Endodermal cell (in vitro differentiated cells): ENCODE data around the gene RSU1. TPM values are rescaled to one million over a fixed set of nuclear protein-coding genes. Genes with fewer than 3 reads are reported as not detected.

Experiments used
- DNase-seq: peaks from one replicate; pipeline ENCODE4 v3.0.0-alpha.2; 2017
- H3K27ac ChIP-seq: 2 replicates; pipeline ENCODE4 v1.5.1; 2013; ENCODE audit warnings: mild to moderate bottlenecking, low read depth, low read length, moderate library complexity
- H3K27me3 ChIP-seq: 2 replicates; pipeline ENCODE4 v1.6.1; 2013; ENCODE audit warnings: mild to moderate bottlenecking, low read length, moderate library complexity; ENCODE audit not compliant: insufficient read depth, control insufficient read depth, poor library complexity, severe bottlenecking
- H3K36me3 ChIP-seq: 2 replicates; pipeline ENCODE4 v1.7.0; 2013; ENCODE audit warnings: mild to moderate bottlenecking, low read length, moderate library complexity; ENCODE audit not compliant: control insufficient read depth, insufficient read depth
- H3K4me1 ChIP-seq: one replicate; pipeline ENCODE4 v1.7.0; 2013; ENCODE audit warnings: low read length; ENCODE audit not compliant: control insufficient read depth, insufficient read depth
- H3K4me3 ChIP-seq: 2 replicates; pipeline ENCODE4 v1.5.1; 2013; ENCODE audit warnings: mild to moderate bottlenecking, low read length, moderate library complexity
- H3K9ac ChIP-seq: 2 replicates; pipeline ENCODE4 v1.6.1; 2013; ENCODE audit warnings: mild to moderate bottlenecking, low read length, moderate library complexity; ENCODE audit not compliant: poor library complexity, severe bottlenecking; ENCODE audit errors: extremely low read depth
- H3K9me3 ChIP-seq: 2 replicates; pipeline ENCODE4 v1.6.1; 2013; ENCODE audit warnings: mild to moderate bottlenecking, low read length, moderate library complexity; ENCODE audit not compliant: control insufficient read depth
- H3K27ac Mint-ChIP-seq: 2 replicates; pipeline ENCODE4 v1.8.0; 2020; ENCODE audit warnings: mixed read lengths
- H3K27me3 Mint-ChIP-seq: 2 replicates; pipeline ENCODE4 v1.8.0; 2021; ENCODE audit warnings: mild to moderate bottlenecking, mixed read lengths; ENCODE audit not compliant: insufficient read depth
- H3K36me3 Mint-ChIP-seq: 2 replicates; pipeline ENCODE4 v1.8.0; 2020; ENCODE audit warnings: low read depth, mixed read lengths
- H3K4me1 Mint-ChIP-seq: 2 replicates; pipeline ENCODE4 v1.8.0; 2020; ENCODE audit warnings: mixed read lengths
- H3K4me3 Mint-ChIP-seq: 2 replicates; pipeline ENCODE4 v1.8.0; 2020; ENCODE audit warnings: mild to moderate bottlenecking, moderate library complexity, mixed read lengths
- H3K9me3 Mint-ChIP-seq: 2 replicates; pipeline ENCODE4 v1.8.0; 2020; ENCODE audit warnings: mild to moderate bottlenecking, mixed read lengths
- CTCF ChIP-seq: fragments of 200-600 bp; sonication (generic); conservative IDR thresholded peaks from 2 replicates; pipeline ENCODE4 v1.5.0; 2021; ENCODE audit warnings: antibody characterized with exemption, mild to moderate bottlenecking
- WGBS, 2 experiments: methylation state at CpG; one replicate each; pipeline versions ENCODE4 v1.1.5 to v1.1.7; 2013; ENCODE audit warnings: missing lambda C conversion rate in 2 of 2, mixed read lengths in 1 of 2; ENCODE audit not compliant: insufficient coverage in 1 of 2, insufficient read length in 1 of 2; 5-methylcytosine and 5-hydroxymethylcytosine counted together
- total RNA-seq, 2 donors: library from RNA; stranded (reverse); fragmentation: NEBNext Ultra II Directional in 1 of 2; extraction: Animal tissue kit (Norgen Biotek cat#: 25700) in 1 of 2; gene quantifications; 2 replicates in 1 of 2; 3 replicates in 1 of 2; pipeline ENCODE4 v1.2.1, GENCODE V29; 2021

Gene RSU1
- total RNA-seq, 2 donors from 2014 or later: 39.5 to 46.4 TPM

- Histone ChIP-seq H3K9me3 (peaks cover 36% of the 10 kb centered on the region), H3K36me3 (no peaks in the 10 kb centered on the region), H3K4me1 (peaks cover 6% of the 10 kb centered on the region), H3K9ac (no peak overlapping the region), H3K27me3 (no peaks in the 10 kb centered on the region), H3K27ac (no peak overlapping the region), H3K4me3 (no peak overlapping the region)
- WGBS, 2 experiments: 84 to 88% methylated on average over 1 of the region's 1 CpG
- DNase-seq: no peak
- Mint-ChIP-seq H3K4me3 (no peak overlapping the region), H3K27ac (no peak overlapping the region), H3K36me3 (peaks cover 5% of the 10 kb centered on the region), H3K9me3 (peaks cover 34% of the 10 kb centered on the region), H3K4me1 (peaks cover 14% of the 10 kb centered on the region), H3K27me3 (peaks cover 5% of the 10 kb centered on the region)
- TF ChIP-seq CTCF: no peak
These were observed 2.8 kb upstream of the RSU1 start for GRCh38 chr10:16820018-16820417.

- Mint-ChIP-seq H3K27me3 (peaks cover 5% of the 10 kb centered on the region), H3K27ac (no peak overlapping the region), H3K36me3 (peaks cover 5% of the 10 kb centered on the region), H3K4me1 (peaks cover 14% of the 10 kb centered on the region), H3K9me3 (peaks cover 28% of the 10 kb centered on the region), H3K4me3 (no peak overlapping the region)
- H3K9ac ChIP-seq: no peak overlapping the region
- no peaks in the 10 kb centered on the region for H3K36me3 ChIP-seq
- peaks cover 36% of the 10 kb centered on the region for H3K9me3 ChIP-seq
- 71 to 79% methylated on average over 1 to 3 of the region's 3 CpGs for WGBS, 2 experiments
- DNase-seq: no peak
- peaks cover 6% of the 10 kb centered on the region for H3K4me1 ChIP-seq
- no peak for TF ChIP-seq CTCF
- no peak overlapping the region for H3K4me3 ChIP-seq
- no peaks in the 10 kb centered on the region for H3K27me3 ChIP-seq
- H3K27ac ChIP-seq: no peak overlapping the region
These were observed 2.2 kb upstream of the RSU1 start for GRCh38 chr10:16819436-16819835.

- no peak for TF ChIP-seq CTCF
- no peaks in the 10 kb centered on the region for H3K36me3 ChIP-seq
- H3K27me3 ChIP-seq: no peaks in the 10 kb centered on the region
- peaks cover 5% of the 10 kb centered on the region for H3K36me3 Mint-ChIP-seq
- peaks cover 28% of the 10 kb centered on the region for H3K9me3 Mint-ChIP-seq
- DNase-seq: no peak
- peaks cover 33% of the 10 kb centered on the region for H3K9me3 ChIP-seq
- 89 to 93% methylated on average over 4 to 6 of the region's 6 CpGs for WGBS, 2 experiments
- H3K4me3 Mint-ChIP-seq: no peak overlapping the region
- H3K27ac ChIP-seq: no peak overlapping the region
- H3K4me1 Mint-ChIP-seq: peaks cover 14% of the 10 kb centered on the region
- no peak overlapping the region for H3K4me3 ChIP-seq
- peaks cover 6% of the 10 kb centered on the region for H3K4me1 ChIP-seq
- H3K9ac ChIP-seq: no peak overlapping the region
- H3K27ac Mint-ChIP-seq: no peak overlapping the region
- peaks cover 5% of the 10 kb centered on the region for H3K27me3 Mint-ChIP-seq
These were observed 1.8 kb upstream of the RSU1 start for GRCh38 chr10:16819026-16819425.
